KMS-11 (cell line): ENCODE results near the gene FBXL4.
"Not testable (repeated sequence)": the region's sequence is repeated elsewhere in the genome, so short reads cannot be mapped to it uniquely, and the experiment has no call there.

Source experiments
- H2AFZ ChIP-seq: fragments of 200-600 bp; sonication (generic); 2 replicates; pipeline ENCODE4 v1.6.1; 2016; ENCODE audit warnings: antibody characterized with exemption, mixed run types, low read depth
- H3K27ac ChIP-seq: fragments of 200-600 bp; sonication (generic); 2 replicates; pipeline ENCODE4 v1.6.1; 2016; ENCODE audit warnings: mild to moderate bottlenecking, mixed run types
- H3K27me3 ChIP-seq: fragments of 200-600 bp; sonication (generic); 2 replicates; pipeline ENCODE4 v1.6.1; 2017; ENCODE audit warnings: mild to moderate bottlenecking, low read depth, mixed run types, moderate library complexity; ENCODE audit not compliant: insufficient read depth
- H3K36me3 ChIP-seq: fragments of 200-600 bp; sonication (generic); 2 replicates; pipeline ENCODE4 v1.6.1; 2017; ENCODE audit warnings: mild to moderate bottlenecking, mixed run types; ENCODE audit not compliant: insufficient read depth
- H3K4me1 ChIP-seq: fragments of 200-600 bp; sonication (generic); 2 replicates; pipeline ENCODE4 v1.6.1; 2016; ENCODE audit warnings: mild to moderate bottlenecking, low read depth, mixed run types; ENCODE audit not compliant: poor library complexity, severe bottlenecking
- H3K4me2 ChIP-seq: fragments of 200-600 bp; sonication (generic); 2 replicates; pipeline ENCODE4 v1.7.0; 2016; ENCODE audit warnings: mild to moderate bottlenecking, mixed run types
- H3K4me3 ChIP-seq: fragments of 200-600 bp; sonication (generic); IDR thresholded peaks from 2 replicates; pipeline ENCODE4 v1.6.1; 2017; ENCODE audit warnings: low read depth, low read length, mixed read lengths; ENCODE audit not compliant: insufficient read depth
- H3K79me2 ChIP-seq: fragments of 200-600 bp; sonication (generic); 2 replicates; pipeline ENCODE4 v1.6.1; 2016; ENCODE audit warnings: low read depth, mixed run types; ENCODE audit not compliant: insufficient read depth
- H3K9ac ChIP-seq: fragments of 200-600 bp; sonication (generic); 2 replicates; pipeline ENCODE4 v1.6.1; 2016; ENCODE audit warnings: mild to moderate bottlenecking, mixed run types
- H4K20me1 ChIP-seq: fragments of 200-600 bp; sonication (generic); 2 replicates; pipeline ENCODE4 v1.6.1; 2016; ENCODE audit warnings: mild to moderate bottlenecking, mixed run types; ENCODE audit not compliant: insufficient read depth
- TF ChIP-seq, protein P1 (sequence below): fragments of 200-600 bp; sonication (generic); conservative IDR thresholded peaks from 2 replicates; pipeline ENCODE4 v1.6.1; 2017; ENCODE audit warnings: low read depth, mild to moderate bottlenecking, antibody characterized with exemption, low read length, moderate library complexity, mixed read lengths

The FBXL4 gene

DNA sequence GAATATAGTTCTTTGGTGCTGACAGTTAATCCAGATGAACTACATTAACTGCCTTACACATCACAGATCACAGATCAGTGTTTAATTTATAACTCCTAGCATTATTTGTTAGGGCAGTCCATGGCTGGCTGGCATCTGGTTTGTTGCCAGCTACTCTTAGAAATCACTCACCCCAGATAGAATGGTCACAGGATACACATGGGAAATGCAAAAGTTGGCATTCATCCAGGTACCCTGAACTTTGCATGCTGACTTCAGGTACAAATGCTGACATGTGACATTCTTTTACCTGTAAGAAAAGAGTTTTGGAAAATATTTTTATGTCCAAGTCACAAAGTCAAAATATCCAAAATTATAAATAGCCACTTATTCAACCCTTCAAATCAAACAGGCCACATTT lies 20.2 kb downstream of the FBXL4 start:
- Histone ChIP-seq H3K27ac (no peak overlapping the region), H4K20me1 (no peaks in the 10 kb centered on the region), H3K4me1 (no peaks in the 10 kb centered on the region), H3K27me3 (no peaks in the 10 kb centered on the region), H3K4me3 (no peak overlapping the region), H3K4me2 (no peak overlapping the region), H2AFZ (no peak overlapping the region), H3K79me2 (no peaks in the 10 kb centered on the region), H3K9ac (no peak overlapping the region), H3K36me3 (no peaks in the 10 kb centered on the region)
- TF ChIP-seq, protein P1, sequence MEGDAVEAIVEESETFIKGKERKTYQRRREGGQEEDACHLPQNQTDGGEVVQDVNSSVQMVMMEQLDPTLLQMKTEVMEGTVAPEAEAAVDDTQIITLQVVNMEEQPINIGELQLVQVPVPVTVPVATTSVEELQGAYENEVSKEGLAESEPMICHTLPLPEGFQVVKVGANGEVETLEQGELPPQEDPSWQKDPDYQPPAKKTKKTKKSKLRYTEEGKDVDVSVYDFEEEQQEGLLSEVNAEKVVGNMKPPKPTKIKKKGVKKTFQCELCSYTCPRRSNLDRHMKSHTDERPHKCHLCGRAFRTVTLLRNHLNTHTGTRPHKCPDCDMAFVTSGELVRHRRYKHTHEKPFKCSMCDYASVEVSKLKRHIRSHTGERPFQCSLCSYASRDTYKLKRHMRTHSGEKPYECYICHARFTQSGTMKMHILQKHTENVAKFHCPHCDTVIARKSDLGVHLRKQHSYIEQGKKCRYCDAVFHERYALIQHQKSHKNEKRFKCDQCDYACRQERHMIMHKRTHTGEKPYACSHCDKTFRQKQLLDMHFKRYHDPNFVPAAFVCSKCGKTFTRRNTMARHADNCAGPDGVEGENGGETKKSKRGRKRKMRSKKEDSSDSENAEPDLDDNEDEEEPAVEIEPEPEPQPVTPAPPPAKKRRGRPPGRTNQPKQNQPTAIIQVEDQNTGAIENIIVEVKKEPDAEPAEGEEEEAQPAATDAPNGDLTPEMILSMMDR, result no peak

DNA sequence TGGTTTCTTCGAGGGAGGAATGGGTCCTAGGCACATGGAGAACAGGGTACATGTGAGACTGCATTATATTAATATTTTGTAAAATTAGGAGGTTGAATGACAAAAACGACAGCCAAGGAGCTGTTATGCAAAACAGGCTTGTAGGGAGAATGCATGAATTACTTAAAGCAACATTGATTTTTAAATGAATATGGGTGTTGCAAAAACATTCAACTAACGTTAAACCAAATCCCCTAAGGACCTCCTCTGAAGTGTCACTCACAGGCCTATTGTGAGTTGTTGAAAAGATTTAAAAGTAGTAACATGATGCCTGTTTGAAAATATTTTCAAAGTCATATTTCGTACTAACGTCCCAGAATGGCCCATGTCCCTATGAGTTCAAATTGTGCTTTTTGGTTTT lies 21.9 kb downstream of the FBXL4 start:
- H3K79me2 ChIP-seq, result no peaks in the 10 kb centered on the region
- no peaks in the 10 kb centered on the region for H3K36me3 ChIP-seq
- H2AFZ ChIP-seq, result no peak overlapping the region
- TF ChIP-seq, protein P1, result no peak
- H3K27me3 ChIP-seq, result no peaks in the 10 kb centered on the region
- H3K4me2 ChIP-seq, result no peak overlapping the region
- no peak overlapping the region for H3K4me3 ChIP-seq
- H4K20me1 ChIP-seq, result no peaks in the 10 kb centered on the region
- H3K27ac ChIP-seq, result no peak overlapping the region
- no peak overlapping the region for H3K9ac ChIP-seq
- no peaks in the 10 kb centered on the region for H3K4me1 ChIP-seq

DNA sequence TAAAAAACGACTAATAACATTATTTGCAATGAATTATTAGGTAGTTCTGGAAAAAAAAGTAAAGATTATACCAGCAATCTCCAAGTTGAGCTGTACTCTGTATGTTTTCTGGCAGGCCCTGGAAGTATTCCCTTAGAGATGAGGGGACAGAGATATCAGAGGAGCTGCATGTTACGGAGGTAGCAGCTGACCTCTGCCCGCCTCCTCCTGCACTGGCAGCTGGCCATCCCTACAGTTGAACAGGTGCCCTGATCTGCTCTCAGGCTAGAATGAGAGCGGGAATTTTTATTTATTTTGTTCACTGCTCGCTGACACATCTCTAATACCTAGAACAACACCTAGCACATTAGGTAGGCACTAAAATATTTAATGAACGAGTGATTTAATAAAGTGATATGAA lies 23.1 kb downstream of the FBXL4 start:
- Histone ChIP-seq H3K27ac (no peak overlapping the region), H3K36me3 (no peaks in the 10 kb centered on the region), H3K4me1 (no peaks in the 10 kb centered on the region), H2AFZ (no peak overlapping the region), H3K4me2 (no peak overlapping the region), H4K20me1 (no peaks in the 10 kb centered on the region), H3K27me3 (no peaks in the 10 kb centered on the region), H3K79me2 (no peaks in the 10 kb centered on the region), H3K4me3 (no peak overlapping the region), H3K9ac (no peak overlapping the region)
- TF ChIP-seq, protein P1, result no peak

DNA sequence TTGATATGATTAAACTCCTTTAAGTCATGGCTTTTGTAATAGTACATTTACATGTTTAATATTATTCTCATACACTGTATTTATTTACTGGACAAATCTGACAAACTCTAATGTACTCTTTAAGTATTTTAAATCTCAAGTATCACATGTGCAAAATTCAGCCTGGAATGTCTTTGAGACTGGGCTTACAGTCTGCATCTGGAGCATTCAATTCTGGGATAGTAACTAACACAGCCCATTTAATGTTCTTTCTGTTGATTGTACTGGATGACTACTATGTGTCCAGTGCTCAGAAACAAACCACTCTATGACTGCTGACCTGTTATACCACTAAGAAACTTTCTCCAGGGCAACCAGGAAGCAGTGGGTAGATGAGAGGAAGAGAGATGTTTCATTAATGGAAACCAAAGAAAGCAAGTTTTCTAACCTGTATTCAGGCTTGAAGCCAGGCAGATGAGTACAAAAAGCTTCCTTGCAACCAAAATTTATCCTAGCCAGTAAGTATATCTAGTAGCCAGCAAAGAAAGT lies 26.8 kb downstream of the FBXL4 start:
- Histone ChIP-seq H2AFZ (no peak overlapping the region), H3K36me3 (no peaks in the 10 kb centered on the region), H4K20me1 (no peaks in the 10 kb centered on the region), H3K4me2 (no peak overlapping the region), H3K27me3 (no peaks in the 10 kb centered on the region), H3K27ac (no peak overlapping the region), H3K9ac (no peak overlapping the region), H3K79me2 (no peaks in the 10 kb centered on the region), H3K4me1 (no peaks in the 10 kb centered on the region), H3K4me3 (no peak overlapping the region)
- TF ChIP-seq, protein P1, result no peak

DNA sequence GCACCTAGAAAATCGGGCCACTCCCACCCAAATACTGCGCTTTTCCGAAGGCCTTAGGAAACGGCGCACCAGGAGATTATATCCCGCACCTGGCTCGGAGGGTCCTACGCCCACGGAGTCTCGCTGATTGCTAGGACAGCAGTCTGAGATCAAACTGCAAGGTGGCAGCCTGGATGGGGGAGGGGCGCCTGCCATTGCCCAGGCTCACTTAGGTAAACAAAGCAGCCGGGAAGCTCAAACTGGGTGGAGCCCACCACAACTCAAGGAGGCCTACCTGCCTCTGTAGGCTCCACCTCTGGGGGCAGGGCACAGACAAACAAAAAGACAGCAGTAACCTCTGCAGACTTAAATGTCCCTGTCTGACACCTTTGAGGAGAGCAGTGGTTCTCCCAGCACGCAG lies 36.8 kb downstream of the FBXL4 start:
- H3K4me1 ChIP-seq, H3K4me2 ChIP-seq, H2AFZ ChIP-seq, H3K27me3 ChIP-seq, H3K27ac ChIP-seq, H3K4me3 ChIP-seq, H3K9ac ChIP-seq, H3K79me2 ChIP-seq, H3K36me3 ChIP-seq, H4K20me1 ChIP-seq: not testable (repeated sequence)
